Mesendoderm (in vitro differentiated cells): ENCODE results near the gene VRK3.

Experiments
- DNase-seq: peaks from one replicate; pipeline ENCODE4 v3.0.0; 2013
- H2AK5ac ChIP-seq: 2 replicates; pipeline ENCODE4 v1.6.1; 2013; ENCODE audit warnings: low read length, inconsistent platforms
- H2BK120ac ChIP-seq: 2 replicates; pipeline ENCODE4 v1.6.1; 2013; ENCODE audit warnings: low read depth, mild to moderate bottlenecking, low read length, moderate library complexity, mixed read lengths
- H2BK15ac ChIP-seq: replicated peaks from 2 replicates; pipeline ENCODE4 v1.6.1; 2013; ENCODE audit warnings: low read depth, mild to moderate bottlenecking, moderate library complexity
- H2BK5ac ChIP-seq: 2 replicates; pipeline ENCODE4 v1.6.1; 2013; ENCODE audit warnings: low read length, inconsistent platforms
- H3K18ac ChIP-seq: 2 replicates; pipeline ENCODE4 v1.6.1; 2013; ENCODE audit warnings: mild to moderate bottlenecking, low read length, mixed read lengths
- H3K23ac ChIP-seq: one replicate; pipeline ENCODE4 v1.6.1; 2013; ENCODE audit warnings: low read length
- H3K27ac ChIP-seq: 2 replicates; pipeline ENCODE4 v1.5.1; 2013; ENCODE audit warnings: low read depth, mild to moderate bottlenecking, inconsistent platforms, low read length, moderate library complexity
- H3K27me3 ChIP-seq: 2 replicates; pipeline ENCODE4 v1.6.1; 2013; ENCODE audit warnings: low read length, control low read depth, mild to moderate bottlenecking, inconsistent platforms; ENCODE audit not compliant: insufficient read depth, poor library complexity
- H3K36me3 ChIP-seq: 2 replicates; pipeline ENCODE4 v1.6.1; 2013; ENCODE audit warnings: low read length, inconsistent platforms; ENCODE audit not compliant: control insufficient read depth, insufficient read depth
- H3K4ac ChIP-seq: one replicate; pipeline ENCODE4 v1.6.1; 2013; ENCODE audit warnings: low read depth, mild to moderate bottlenecking, low read length, moderate library complexity
- H3K4me1 ChIP-seq: 2 replicates; pipeline ENCODE4 v1.6.1; 2013; ENCODE audit warnings: low read depth, low read length, inconsistent platforms; ENCODE audit not compliant: control insufficient read depth
- H3K4me2 ChIP-seq: 2 replicates; pipeline ENCODE4 v1.6.1; 2013; ENCODE audit warnings: low read length
- H3K4me3 ChIP-seq: 2 replicates; pipeline ENCODE4 v1.5.1; 2013; ENCODE audit warnings: mild to moderate bottlenecking, low read length
- H3K56ac ChIP-seq: one replicate; pipeline ENCODE4 v1.6.1; 2013; ENCODE audit warnings: low read length
- H3K79me1 ChIP-seq: 2 replicates; pipeline ENCODE4 v1.6.1; 2013; ENCODE audit warnings: low read length, inconsistent platforms
- H3K79me2 ChIP-seq: 2 replicates; pipeline ENCODE4 v1.6.1; 2013; ENCODE audit warnings: mild to moderate bottlenecking, low read length; ENCODE audit not compliant: control insufficient read depth, insufficient read depth
- H3K9ac ChIP-seq: 2 replicates; pipeline ENCODE4 v1.6.1; 2013; ENCODE audit warnings: low read length, inconsistent platforms
- H4K5ac ChIP-seq: one replicate; pipeline ENCODE4 v1.6.1; 2013; ENCODE audit warnings: low read length
- H4K8ac ChIP-seq: one replicate; pipeline ENCODE4 v1.6.1; 2013; ENCODE audit warnings: low read depth, mild to moderate bottlenecking, control low read depth, low read length, moderate library complexity
- WGBS: extraction: QIAGEN DNeasy Blood & Tissue Kit; methylation state at CpG from one replicate; pipeline ENCODE4 v1.1.7; 2013; ENCODE audit warnings: low lambda C conversion rate, missing lambda C conversion rate; ENCODE audit not compliant: insufficient coverage; ENCODE audit errors: extremely low coverage; 5-methylcytosine and 5-hydroxymethylcytosine counted together

VRK3 gene

DNA sequence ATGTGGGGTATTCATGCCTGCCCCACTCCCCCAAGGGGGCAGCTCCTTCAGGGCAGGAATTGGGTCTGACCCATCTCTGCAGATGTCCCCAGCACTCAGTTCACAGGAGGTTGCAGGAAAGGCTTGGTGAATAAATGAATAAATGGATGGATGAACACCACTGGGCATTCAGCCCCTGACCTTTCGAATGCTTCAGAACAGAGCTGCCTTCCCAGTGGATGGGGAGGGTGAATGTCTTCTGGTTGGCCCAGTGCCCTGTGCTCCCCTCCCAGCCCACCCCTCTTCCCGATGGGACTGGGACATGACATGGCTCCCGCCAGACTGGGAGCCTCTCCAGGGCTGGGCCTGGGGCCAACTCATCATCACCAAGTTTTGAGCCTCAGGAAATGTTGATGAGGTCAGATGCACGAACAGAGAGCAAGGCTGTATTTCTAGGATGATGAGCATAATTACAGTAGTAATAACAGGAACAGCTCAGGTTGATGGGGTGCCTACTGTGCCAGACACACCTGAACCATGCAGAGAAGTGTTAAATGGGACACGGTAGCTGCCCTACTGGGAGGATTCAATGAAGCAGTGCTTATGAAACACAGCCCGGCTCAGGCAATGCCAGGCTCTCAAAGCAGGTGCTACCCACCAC, 25.7 kb downstream of the VRK3 start:
- no peak overlapping the region for H4K5ac ChIP-seq
- WGBS, result no CpG with 5 or more reads among the region's 6 CpGs
- H3K4me3 ChIP-seq, result no peak overlapping the region
- H2BK15ac ChIP-seq, result no peak overlapping the region
- no peaks in the 10 kb centered on the region for H3K4me1 ChIP-seq
- H3K4ac ChIP-seq, result no peak overlapping the region
- H3K23ac ChIP-seq, result no peak overlapping the region
- H4K8ac ChIP-seq, result no peak overlapping the region
- H3K56ac ChIP-seq, result no peak overlapping the region
- no peaks in the 10 kb centered on the region for H3K36me3 ChIP-seq
- H2BK120ac ChIP-seq, result no peak overlapping the region
- no peaks in the 10 kb centered on the region for H3K79me2 ChIP-seq
- no peak overlapping the region for H3K18ac ChIP-seq
- H3K9ac ChIP-seq, result no peak overlapping the region
- no peak overlapping the region for H3K4me2 ChIP-seq
- no peak overlapping the region for H2AK5ac ChIP-seq
- no peak for DNase-seq
- no peak overlapping the region for H3K27ac ChIP-seq
- no peak overlapping the region for H2BK5ac ChIP-seq
- H3K79me1 ChIP-seq, result no peaks in the 10 kb centered on the region
- H3K27me3 ChIP-seq, result no peaks in the 10 kb centered on the region

DNA sequence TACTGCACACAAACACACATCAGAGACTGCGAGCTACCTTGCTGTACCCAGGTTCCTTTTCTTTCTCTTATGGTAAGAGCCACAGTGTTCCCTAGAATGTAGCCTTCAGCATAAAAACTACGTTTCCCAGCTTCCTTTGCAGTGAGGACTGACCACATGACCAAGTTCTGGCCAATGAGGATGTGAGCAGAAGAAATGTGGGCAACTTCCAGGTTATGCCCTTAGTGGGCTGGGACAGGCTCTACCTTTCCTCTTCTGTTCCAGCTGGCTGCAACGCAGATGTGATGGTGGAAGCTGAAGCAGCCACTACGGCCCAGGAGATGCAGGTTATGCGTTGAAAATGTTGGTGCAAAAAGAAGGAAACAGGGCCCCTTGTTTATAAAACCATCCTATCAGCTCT, 27.5 kb downstream of the VRK3 start:
- no peak overlapping the region for H2BK5ac ChIP-seq
- no peak overlapping the region for H3K27ac ChIP-seq
- no peaks in the 10 kb centered on the region for H3K36me3 ChIP-seq
- peak; percentile 81 for DNase-seq
- H3K23ac ChIP-seq, result no peak overlapping the region
- H4K8ac ChIP-seq, result no peak overlapping the region
- no peak overlapping the region for H2AK5ac ChIP-seq
- H3K4ac ChIP-seq, result no peak overlapping the region
- H3K79me2 ChIP-seq, result no peaks in the 10 kb centered on the region
- no peaks in the 10 kb centered on the region for H3K4me1 ChIP-seq
- no peak overlapping the region for H3K4me3 ChIP-seq
- H3K27me3 ChIP-seq, result no peaks in the 10 kb centered on the region
- H3K4me2 ChIP-seq, result no peak overlapping the region
- H3K18ac ChIP-seq, result no peak overlapping the region
- no peak overlapping the region for H2BK120ac ChIP-seq
- H3K79me1 ChIP-seq, result no peaks in the 10 kb centered on the region
- H2BK15ac ChIP-seq, result no peak overlapping the region
- H3K56ac ChIP-seq, result no peak overlapping the region
- WGBS, result no CpG with 5 or more reads among the region's 5 CpGs
- H3K9ac ChIP-seq, result no peak overlapping the region
- no peak overlapping the region for H4K5ac ChIP-seq

- H3K79me2 ChIP-seq, result no peaks in the 10 kb centered on the region
- no peak overlapping the region for H4K5ac ChIP-seq
- WGBS, result no CpG with 5 or more reads among the region's 9 CpGs
- no peak overlapping the region for H3K18ac ChIP-seq
- no peak overlapping the region for H3K9ac ChIP-seq
- no peak overlapping the region for H2BK5ac ChIP-seq
- DNase-seq, result no peak
- H3K4me1 ChIP-seq, result no peaks in the 10 kb centered on the region
- no peak overlapping the region for H2BK120ac ChIP-seq
- H3K27ac ChIP-seq, result no peak overlapping the region
- H3K4ac ChIP-seq, result no peak overlapping the region
- no peak overlapping the region for H3K56ac ChIP-seq
- H3K36me3 ChIP-seq, result no peaks in the 10 kb centered on the region
- H3K27me3 ChIP-seq, result no peaks in the 10 kb centered on the region
- no peak overlapping the region for H3K4me3 ChIP-seq
- H4K8ac ChIP-seq, result no peak overlapping the region
- no peak overlapping the region for H2AK5ac ChIP-seq
- H3K4me2 ChIP-seq, result no peak overlapping the region
- no peaks in the 10 kb centered on the region for H3K79me1 ChIP-seq
- no peak overlapping the region for H2BK15ac ChIP-seq
- H3K23ac ChIP-seq, result no peak overlapping the region
These were observed 36.7 kb downstream of the VRK3 start for GRCh38 chr19:49988433-49988832.

GRCh38 chr19:49988007-49988406, 37.2 kb downstream of the VRK3 start:
- Histone ChIP-seq H3K4me1 (no peaks in the 10 kb centered on the region), H2AK5ac (no peak overlapping the region), H3K27ac (no peak overlapping the region), H3K79me1 (no peaks in the 10 kb centered on the region), H2BK120ac (no peak overlapping the region), H2BK5ac (no peak overlapping the region), H3K23ac (no peak overlapping the region), H4K5ac (no peak overlapping the region), H3K56ac (no peak overlapping the region), H2BK15ac (no peak overlapping the region), H3K36me3 (no peaks in the 10 kb centered on the region), H3K79me2 (no peaks in the 10 kb centered on the region), H3K9ac (no peak overlapping the region), H3K4ac (no peak overlapping the region), H3K4me2 (no peak overlapping the region), H3K27me3 (no peaks in the 10 kb centered on the region), H3K4me3 (no peak overlapping the region), H3K18ac (no peak overlapping the region), H4K8ac (no peak overlapping the region)
- no CpG with 5 or more reads among the region's 5 CpGs for WGBS
- no peak for DNase-seq

- H3K18ac ChIP-seq, result no peak overlapping the region
- no peak overlapping the region for H3K56ac ChIP-seq
- H3K4me3 ChIP-seq, result no peak overlapping the region
- H4K5ac ChIP-seq, result no peak overlapping the region
- no peak overlapping the region for H3K9ac ChIP-seq
- H3K27me3 ChIP-seq, result no peaks in the 10 kb centered on the region
- H3K4me2 ChIP-seq, result no peak overlapping the region
- H3K23ac ChIP-seq, result no peak overlapping the region
- H2BK5ac ChIP-seq, result no peak overlapping the region
- H3K36me3 ChIP-seq, result no peaks in the 10 kb centered on the region
- no peak overlapping the region for H3K4ac ChIP-seq
- no peak overlapping the region for H2BK120ac ChIP-seq
- H3K79me2 ChIP-seq, result no peaks in the 10 kb centered on the region
- no peak overlapping the region for H2BK15ac ChIP-seq
- H4K8ac ChIP-seq, result no peak overlapping the region
- DNase-seq, result peak; percentile 98
- no peaks in the 10 kb centered on the region for H3K79me1 ChIP-seq
- H2AK5ac ChIP-seq, result no peak overlapping the region
- no peaks in the 10 kb centered on the region for H3K4me1 ChIP-seq
- no CpG with 5 or more reads among the region's 9 CpGs for WGBS
- H3K27ac ChIP-seq, result no peak overlapping the region
These were observed 37.9 kb downstream of the VRK3 start for GRCh38 chr19:49987159-49987698.

DNA sequence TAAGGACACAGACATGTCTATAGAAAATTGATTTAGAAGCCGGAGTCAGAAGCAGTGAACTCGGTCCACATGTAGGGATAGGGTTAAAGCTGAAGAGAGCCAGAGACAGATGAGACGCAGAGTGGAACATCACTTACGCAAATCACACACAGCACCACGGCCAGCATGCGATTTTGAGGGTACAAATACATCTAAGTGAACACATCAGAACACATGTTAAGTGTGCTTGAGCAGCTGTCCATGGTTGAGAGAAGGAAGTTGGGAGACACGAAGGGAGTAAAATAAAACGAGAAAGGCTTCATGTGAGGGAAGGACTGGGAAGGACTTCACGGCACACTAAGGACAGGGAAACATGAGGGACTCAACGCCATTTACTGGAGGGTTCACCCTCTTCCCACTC, 38.8 kb downstream of the VRK3 start:
- no peak overlapping the region for H4K5ac ChIP-seq

More for the DNA sequence above, 38.8 kb downstream of the VRK3 start:
- H3K27me3 ChIP-seq, result no peaks in the 10 kb centered on the region
- H3K9ac ChIP-seq, result no peak overlapping the region
- no peaks in the 10 kb centered on the region for H3K36me3 ChIP-seq
- no peak overlapping the region for H3K4me2 ChIP-seq
- H3K27ac ChIP-seq, result no peak overlapping the region
- no CpG with 5 or more reads among the region's 10 CpGs for WGBS
- no peaks in the 10 kb centered on the region for H3K4me1 ChIP-seq
- no peak overlapping the region for H2BK15ac ChIP-seq
- no peak overlapping the region for H2BK120ac ChIP-seq
- H3K56ac ChIP-seq, result no peak overlapping the region
- DNase-seq, result no peak
- H3K4me3 ChIP-seq, result no peak overlapping the region
- H3K79me1 ChIP-seq, result no peaks in the 10 kb centered on the region
- no peak overlapping the region for H3K23ac ChIP-seq
- H3K4ac ChIP-seq, result no peak overlapping the region
- no peak overlapping the region for H2AK5ac ChIP-seq
- H2BK5ac ChIP-seq, result no peak overlapping the region
- no peak overlapping the region for H4K8ac ChIP-seq
- H3K18ac ChIP-seq, result no peak overlapping the region
- no peaks in the 10 kb centered on the region for H3K79me2 ChIP-seq
